SK-N-SH treated with all-trans-retinoic acid at 6 μM for 48 hours (cell line): Measurements from ENCODE around the gene WFS1.

Source experiments
- ATAC-seq: fragments of 200-7000 bp; cut with Tn5 transposase; 3 replicates; pipeline ENCODE4 v1.9.1; 2020; ENCODE audit warnings: mild to moderate bottlenecking, moderate library complexity
- ARNTL ChIP-seq: fragments of 450-650 bp; formaldehyde crosslinking; IDR thresholded peaks from 2 replicates; pipeline ENCODE4 v1.5.0; 2020; ENCODE audit warnings: low read depth, mild to moderate bottlenecking, moderate library complexity, borderline replicate concordance
- BACH2 ChIP-seq: fragments of 250-450 bp; sonication (Bioruptor Pico); IDR thresholded peaks from 2 replicates; pipeline ENCODE4 v1.9.0; 2021; ENCODE audit warnings: mild to moderate bottlenecking, borderline replicate concordance
- CSDC2 ChIP-seq: fragments of 250-450 bp; sonication (Bioruptor Pico); IDR thresholded peaks from 2 replicates; pipeline ENCODE4 v1.5.0; 2020; ENCODE audit warnings: mild to moderate bottlenecking, moderate library complexity
- ESRRG ChIP-seq: fragments of 250-450 bp; sonication (Bioruptor Pico); IDR thresholded peaks from 2 replicates; pipeline ENCODE4 v1.6.1; 2021; ENCODE audit warnings: mild to moderate bottlenecking
- GLIS3 ChIP-seq: fragments of 250-450 bp; sonication (Bioruptor Pico); IDR thresholded peaks from 2 replicates; pipeline ENCODE4 v1.5.0; 2020; ENCODE audit warnings: mild to moderate bottlenecking, moderate library complexity
- ISL1 ChIP-seq: fragments of 250-450 bp; sonication (Bioruptor Pico); IDR thresholded peaks from 2 replicates; pipeline ENCODE4 v2.1.2; 2022; ENCODE audit warnings: mild to moderate bottlenecking, moderate library complexity
- OSR1 ChIP-seq: fragments of 250-450 bp; sonication (Bioruptor Pico); IDR thresholded peaks from 2 replicates; pipeline ENCODE4 v1.8.0; 2022; ENCODE audit warnings: moderate library complexity, mild to moderate bottlenecking, inconsistent platforms
- RARB ChIP-seq: fragments of 250-450 bp; sonication (Bioruptor Pico); IDR thresholded peaks from 2 replicates; pipeline ENCODE4 v1.8.0; 2021; ENCODE audit warnings: mild to moderate bottlenecking, moderate library complexity
- SNAI2 ChIP-seq: fragments of 250-450 bp; sonication (Bioruptor Pico); IDR thresholded peaks from 2 replicates; pipeline ENCODE4 v1.5.0; 2020; ENCODE audit warnings: mild to moderate bottlenecking, moderate library complexity
- TCF4 ChIP-seq: fragments of 250-450 bp; sonication (Bioruptor Pico); IDR thresholded peaks from 2 replicates; pipeline ENCODE4 v1.8.0; 2021; ENCODE audit warnings: mild to moderate bottlenecking, moderate library complexity, borderline replicate concordance
- TOX ChIP-seq: fragments of 250-450 bp; sonication (Bioruptor Pico); IDR thresholded peaks from 2 replicates; pipeline ENCODE4 v1.8.0; 2021; ENCODE audit warnings: mild to moderate bottlenecking, moderate library complexity, borderline replicate concordance
- ZC3H10 ChIP-seq: fragments of 250-450 bp; sonication (Bioruptor Pico); IDR thresholded peaks from 2 replicates; pipeline ENCODE4 v1.5.1; 2021; ENCODE audit warnings: mild to moderate bottlenecking, moderate library complexity
- ZFP3 ChIP-seq: fragments of 250-450 bp; sonication (Bioruptor Pico); IDR thresholded peaks from 2 replicates; pipeline ENCODE4 v1.5.0; 2020; ENCODE audit warnings: mild to moderate bottlenecking, moderate library complexity
- ZFP30 ChIP-seq: fragments of 450-650 bp; formaldehyde crosslinking; IDR thresholded peaks from 2 replicates; pipeline ENCODE4 v1.5.0; 2022; ENCODE audit warnings: mild to moderate bottlenecking, moderate library complexity
- ZNF565 ChIP-seq: fragments of 450-650 bp; formaldehyde crosslinking; conservative IDR thresholded peaks from 2 replicates; pipeline ENCODE4 v1.5.0; 2020; ENCODE audit warnings: low read depth, mild to moderate bottlenecking, moderate library complexity
- ZNF70 ChIP-seq: fragments of 450-650 bp; formaldehyde crosslinking; IDR thresholded peaks from 2 replicates; pipeline ENCODE4 v1.5.0; 2020; ENCODE audit warnings: mild to moderate bottlenecking, moderate library complexity
- ZNF8 ChIP-seq: fragments of 450-650 bp; formaldehyde crosslinking; IDR thresholded peaks from 2 replicates; pipeline ENCODE4 v1.5.0; 2020; ENCODE audit warnings: mild to moderate bottlenecking, moderate library complexity
- TF ChIP-seq, protein P1 (sequence below): fragments of 250-450 bp; sonication (Bioruptor Pico); IDR thresholded peaks from 2 replicates; pipeline ENCODE4 v1.5.1; 2021; ENCODE audit warnings: mild to moderate bottlenecking, moderate library complexity
- TF ChIP-seq, protein P2 (sequence below): fragments of 250-450 bp; sonication (Bioruptor Pico); IDR thresholded peaks from 2 replicates; pipeline ENCODE4 v1.5.1; 2020; ENCODE audit warnings: low read depth, mild to moderate bottlenecking, moderate library complexity
- TF ChIP-seq, protein P3 (sequence below): fragments of 250-450 bp; sonication (Bioruptor Pico); IDR thresholded peaks from 2 replicates; pipeline ENCODE4 v1.8.0; 2020; ENCODE audit warnings: mild to moderate bottlenecking, moderate library complexity, borderline replicate concordance
- TF ChIP-seq, protein P4 (sequence below): fragments of 250-450 bp; sonication (Bioruptor Pico); IDR thresholded peaks from 2 replicates; pipeline ENCODE4 v1.8.0; 2021; ENCODE audit warnings: low read depth, mild to moderate bottlenecking, moderate library complexity, borderline replicate concordance
- TF ChIP-seq, protein P5 (sequence below): fragments of 250-450 bp; sonication (Bioruptor Pico); IDR thresholded peaks from 2 replicates; pipeline ENCODE4 v1.5.0; 2020; ENCODE audit warnings: mild to moderate bottlenecking, moderate library complexity

WFS1 gene

DNA sequence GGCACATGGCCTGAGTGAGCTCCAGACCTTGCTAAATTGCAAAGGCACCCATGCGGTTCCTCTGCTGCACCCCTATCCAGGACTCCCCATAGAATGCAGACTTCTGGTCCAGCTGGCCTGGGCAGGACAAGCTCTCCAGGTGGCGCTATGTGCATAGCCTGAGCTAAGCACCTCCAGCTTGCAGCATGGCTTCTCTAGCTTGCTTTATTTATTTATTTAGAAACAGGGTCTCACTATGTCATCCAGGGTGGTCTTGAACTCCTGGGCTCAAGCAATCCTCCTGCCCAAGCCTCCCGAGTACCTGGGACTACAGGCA is 5.5 kb upstream of the WFS1 start:
- peak; percentile 88 for ATAC-seq
- TF ChIP-seq TOX (CRISPR knock-in tag) (no peak), ZFP3 (CRISPR knock-in tag) (no peak), ZNF70 (no peak)
- TF ChIP-seq, protein P1, sequence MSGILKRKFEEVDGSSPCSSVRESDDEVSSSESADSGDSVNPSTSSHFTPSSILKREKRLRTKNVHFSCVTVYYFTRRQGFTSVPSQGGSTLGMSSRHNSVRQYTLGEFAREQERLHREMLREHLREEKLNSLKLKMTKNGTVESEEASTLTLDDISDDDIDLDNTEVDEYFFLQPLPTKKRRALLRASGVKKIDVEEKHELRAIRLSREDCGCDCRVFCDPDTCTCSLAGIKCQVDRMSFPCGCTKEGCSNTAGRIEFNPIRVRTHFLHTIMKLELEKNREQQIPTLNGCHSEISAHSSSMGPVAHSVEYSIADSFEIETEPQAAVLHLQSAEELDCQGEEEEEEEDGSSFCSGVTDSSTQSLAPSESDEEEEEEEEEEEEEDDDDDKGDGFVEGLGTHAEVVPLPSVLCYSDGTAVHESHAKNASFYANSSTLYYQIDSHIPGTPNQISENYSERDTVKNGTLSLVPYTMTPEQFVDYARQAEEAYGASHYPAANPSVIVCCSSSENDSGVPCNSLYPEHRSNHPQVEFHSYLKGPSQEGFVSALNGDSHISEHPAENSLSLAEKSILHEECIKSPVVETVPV (CRISPR knock-in tag): no peak

DNA sequence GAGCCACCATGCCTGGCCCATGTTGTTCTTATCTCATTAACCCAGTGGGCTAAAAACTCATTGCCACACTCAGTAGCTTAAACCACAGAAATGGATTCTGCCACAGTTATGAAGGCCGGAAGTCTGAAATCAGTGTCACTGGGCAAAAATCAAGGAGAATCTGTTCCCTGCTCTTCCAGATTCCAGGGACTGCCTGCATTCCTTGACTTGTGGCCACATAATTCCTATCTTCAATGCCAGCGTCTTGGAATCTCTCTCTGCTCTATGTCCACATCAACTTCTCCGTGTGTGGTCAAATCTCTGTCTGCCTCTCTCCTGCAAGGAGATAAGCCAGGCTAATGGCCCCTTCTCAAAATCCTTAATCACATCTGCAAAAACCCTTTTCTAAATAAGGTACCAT is 4.1 kb upstream of the WFS1 start:
- TF ChIP-seq, protein P2, sequence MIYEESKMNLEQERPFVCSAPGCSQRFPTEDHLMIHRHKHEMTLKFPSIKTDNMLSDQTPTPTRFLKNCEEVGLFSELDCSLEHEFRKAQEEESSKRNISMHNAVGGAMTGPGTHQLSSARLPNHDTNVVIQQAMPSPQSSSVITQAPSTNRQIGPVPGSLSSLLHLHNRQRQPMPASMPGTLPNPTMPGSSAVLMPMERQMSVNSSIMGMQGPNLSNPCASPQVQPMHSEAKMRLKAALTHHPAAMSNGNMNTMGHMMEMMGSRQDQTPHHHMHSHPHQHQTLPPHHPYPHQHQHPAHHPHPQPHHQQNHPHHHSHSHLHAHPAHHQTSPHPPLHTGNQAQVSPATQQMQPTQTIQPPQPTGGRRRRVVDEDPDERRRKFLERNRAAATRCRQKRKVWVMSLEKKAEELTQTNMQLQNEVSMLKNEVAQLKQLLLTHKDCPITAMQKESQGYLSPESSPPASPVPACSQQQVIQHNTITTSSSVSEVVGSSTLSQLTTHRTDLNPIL (CRISPR knock-in tag): no peak
- TF ChIP-seq ZNF70 (no peak), TOX (CRISPR knock-in tag) (no peak), ESRRG (CRISPR knock-in tag) (no peak), TCF4 (no peak), ARNTL (CRISPR knock-in tag) (no peak), OSR1 (no peak), ZFP30 (CRISPR knock-in tag) (no peak), ISL1 (CRISPR knock-in tag) (no peak), CSDC2 (no peak), RARB (no peak), ZNF565 (no peak), SNAI2 (no peak), ZC3H10 (no peak)
- TF ChIP-seq, protein P3, sequence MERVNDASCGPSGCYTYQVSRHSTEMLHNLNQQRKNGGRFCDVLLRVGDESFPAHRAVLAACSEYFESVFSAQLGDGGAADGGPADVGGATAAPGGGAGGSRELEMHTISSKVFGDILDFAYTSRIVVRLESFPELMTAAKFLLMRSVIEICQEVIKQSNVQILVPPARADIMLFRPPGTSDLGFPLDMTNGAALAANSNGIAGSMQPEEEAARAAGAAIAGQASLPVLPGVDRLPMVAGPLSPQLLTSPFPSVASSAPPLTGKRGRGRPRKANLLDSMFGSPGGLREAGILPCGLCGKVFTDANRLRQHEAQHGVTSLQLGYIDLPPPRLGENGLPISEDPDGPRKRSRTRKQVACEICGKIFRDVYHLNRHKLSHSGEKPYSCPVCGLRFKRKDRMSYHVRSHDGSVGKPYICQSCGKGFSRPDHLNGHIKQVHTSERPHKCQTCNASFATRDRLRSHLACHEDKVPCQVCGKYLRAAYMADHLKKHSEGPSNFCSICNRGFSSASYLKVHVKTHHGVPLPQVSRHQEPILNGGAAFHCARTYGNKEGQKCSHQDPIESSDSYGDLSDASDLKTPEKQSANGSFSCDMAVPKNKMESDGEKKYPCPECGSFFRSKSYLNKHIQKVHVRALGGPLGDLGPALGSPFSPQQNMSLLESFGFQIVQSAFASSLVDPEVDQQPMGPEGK (CRISPR knock-in tag): no peak
- TF ChIP-seq, protein P1 (CRISPR knock-in tag): no peak
- TF ChIP-seq, protein P4, sequence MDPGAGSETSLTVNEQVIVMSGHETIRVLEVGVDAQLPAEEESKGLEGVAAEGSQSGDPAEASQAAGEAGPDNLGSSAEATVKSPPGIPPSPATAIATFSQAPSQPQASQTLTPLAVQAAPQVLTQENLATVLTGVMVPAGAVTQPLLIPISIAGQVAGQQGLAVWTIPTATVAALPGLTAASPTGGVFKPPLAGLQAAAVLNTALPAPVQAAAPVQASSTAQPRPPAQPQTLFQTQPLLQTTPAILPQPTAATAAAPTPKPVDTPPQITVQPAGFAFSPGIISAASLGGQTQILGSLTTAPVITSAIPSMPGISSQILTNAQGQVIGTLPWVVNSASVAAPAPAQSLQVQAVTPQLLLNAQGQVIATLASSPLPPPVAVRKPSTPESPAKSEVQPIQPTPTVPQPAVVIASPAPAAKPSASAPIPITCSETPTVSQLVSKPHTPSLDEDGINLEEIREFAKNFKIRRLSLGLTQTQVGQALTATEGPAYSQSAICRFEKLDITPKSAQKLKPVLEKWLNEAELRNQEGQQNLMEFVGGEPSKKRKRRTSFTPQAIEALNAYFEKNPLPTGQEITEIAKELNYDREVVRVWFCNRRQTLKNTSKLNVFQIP (CRISPR knock-in tag): no peak
- no peak for ATAC-seq

DNA sequence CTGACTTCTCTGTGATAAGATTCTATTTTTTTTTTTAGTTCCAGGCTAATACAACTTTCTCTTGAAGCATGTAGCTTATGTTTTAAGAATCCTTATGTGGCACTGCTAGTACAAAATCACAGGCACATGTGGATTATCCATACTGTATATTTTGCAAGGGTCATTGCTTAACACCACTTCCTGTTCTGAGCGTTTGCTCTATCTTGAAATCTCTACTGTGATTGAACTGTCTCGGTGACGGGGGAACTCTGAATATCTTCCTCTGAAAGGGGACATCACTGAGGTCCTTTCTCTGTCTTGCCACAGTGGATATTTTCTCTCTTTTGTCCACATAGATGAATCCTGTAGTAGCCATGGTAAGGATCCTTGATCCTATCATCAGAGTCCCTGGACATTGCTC is 2.1 kb upstream of the WFS1 start:
- ATAC-seq: no peak
- TF ChIP-seq BACH2 (no peak), GLIS3 (no peak), ZNF8 (CRISPR knock-in tag) (no peak)

DNA sequence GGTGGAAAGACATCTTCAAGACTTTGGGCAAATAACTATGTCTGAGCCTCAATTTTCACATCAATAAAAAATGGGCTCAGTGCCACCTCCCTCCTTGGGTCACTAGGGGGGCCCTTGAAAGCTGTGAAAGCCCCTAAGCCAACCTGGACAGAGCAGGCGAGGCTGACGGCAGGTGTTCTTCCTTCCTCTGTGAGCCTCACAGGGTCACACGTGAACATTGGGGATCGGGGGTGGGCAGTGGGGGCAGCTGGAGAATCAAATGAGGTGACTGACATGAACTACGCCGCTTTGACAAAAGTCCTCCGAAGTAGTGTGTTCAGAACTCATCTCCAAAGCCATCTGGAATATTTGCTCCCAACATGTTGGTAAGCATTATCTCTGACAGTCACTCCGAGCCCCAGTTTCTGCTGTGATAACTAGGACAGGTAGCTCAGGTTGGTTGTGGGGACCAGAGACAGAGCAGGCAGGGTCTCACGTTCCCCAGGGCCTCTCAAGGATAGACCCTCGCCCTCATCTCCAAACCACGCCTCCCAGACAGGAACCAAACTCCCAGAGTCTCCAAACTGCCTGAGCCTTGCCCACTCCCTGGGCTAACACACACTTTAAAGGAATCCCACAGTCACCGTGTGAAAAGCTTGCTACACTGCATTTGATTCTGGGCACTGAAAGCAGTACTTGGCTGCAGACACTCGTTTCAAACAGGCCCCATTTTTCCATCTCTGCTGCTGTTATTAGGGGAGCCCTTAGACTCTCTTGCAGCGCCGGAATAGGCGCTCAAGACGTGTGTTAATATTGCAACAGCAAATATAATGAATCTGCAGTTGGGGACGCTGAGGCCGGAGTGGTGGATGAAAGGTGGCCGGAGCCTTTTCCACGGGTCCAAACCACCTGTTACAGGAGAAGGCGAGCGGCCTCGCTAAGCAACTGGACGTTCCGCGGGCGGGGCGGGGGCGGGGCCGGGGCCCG is 717 bp upstream of the WFS1 start:
- ATAC-seq: peak; percentile 8; the same call in 2 of the 3 replicates
- TF ChIP-seq, protein P5, sequence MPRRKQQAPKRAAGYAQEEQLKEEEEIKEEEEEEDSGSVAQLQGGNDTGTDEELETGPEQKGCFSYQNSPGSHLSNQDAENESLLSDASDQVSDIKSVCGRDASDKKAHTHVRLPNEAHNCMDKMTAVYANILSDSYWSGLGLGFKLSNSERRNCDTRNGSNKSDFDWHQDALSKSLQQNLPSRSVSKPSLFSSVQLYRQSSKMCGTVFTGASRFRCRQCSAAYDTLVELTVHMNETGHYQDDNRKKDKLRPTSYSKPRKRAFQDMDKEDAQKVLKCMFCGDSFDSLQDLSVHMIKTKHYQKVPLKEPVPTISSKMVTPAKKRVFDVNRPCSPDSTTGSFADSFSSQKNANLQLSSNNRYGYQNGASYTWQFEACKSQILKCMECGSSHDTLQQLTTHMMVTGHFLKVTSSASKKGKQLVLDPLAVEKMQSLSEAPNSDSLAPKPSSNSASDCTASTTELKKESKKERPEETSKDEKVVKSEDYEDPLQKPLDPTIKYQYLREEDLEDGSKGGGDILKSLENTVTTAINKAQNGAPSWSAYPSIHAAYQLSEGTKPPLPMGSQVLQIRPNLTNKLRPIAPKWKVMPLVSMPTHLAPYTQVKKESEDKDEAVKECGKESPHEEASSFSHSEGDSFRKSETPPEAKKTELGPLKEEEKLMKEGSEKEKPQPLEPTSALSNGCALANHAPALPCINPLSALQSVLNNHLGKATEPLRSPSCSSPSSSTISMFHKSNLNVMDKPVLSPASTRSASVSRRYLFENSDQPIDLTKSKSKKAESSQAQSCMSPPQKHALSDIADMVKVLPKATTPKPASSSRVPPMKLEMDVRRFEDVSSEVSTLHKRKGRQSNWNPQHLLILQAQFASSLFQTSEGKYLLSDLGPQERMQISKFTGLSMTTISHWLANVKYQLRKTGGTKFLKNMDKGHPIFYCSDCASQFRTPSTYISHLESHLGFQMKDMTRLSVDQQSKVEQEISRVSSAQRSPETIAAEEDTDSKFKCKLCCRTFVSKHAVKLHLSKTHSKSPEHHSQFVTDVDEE (CRISPR knock-in tag): no peak
- TF ChIP-seq ESRRG (CRISPR knock-in tag): no peak
- no peak for TF ChIP-seq ZC3H10
- TF ChIP-seq ARNTL (CRISPR knock-in tag): no peak
- no peak for TF ChIP-seq ZFP3 (CRISPR knock-in tag)
- TF ChIP-seq ZFP30 (CRISPR knock-in tag): no peak
- no peak for TF ChIP-seq BACH2
- TF ChIP-seq TOX (CRISPR knock-in tag): no peak
- TF ChIP-seq SNAI2: no peak
- no peak for TF ChIP-seq OSR1
- TF ChIP-seq ZNF70: no peak
- no peak for TF ChIP-seq RARB
- TF ChIP-seq ZNF8 (CRISPR knock-in tag): no peak
- TF ChIP-seq ISL1 (CRISPR knock-in tag): no peak
- TF ChIP-seq, protein P2 (CRISPR knock-in tag): no peak
- no peak for TF ChIP-seq TCF4
- no peak for TF ChIP-seq CSDC2
